ENCODE results near the gene LSM12. TPM values are rescaled to one million over a fixed set of nuclear protein-coding genes. Genes with fewer than 3 reads are reported as not detected.

Gene LSM12
- total RNA-seq, 1 donor from 2014 or later: 57.3 TPM

DNA sequence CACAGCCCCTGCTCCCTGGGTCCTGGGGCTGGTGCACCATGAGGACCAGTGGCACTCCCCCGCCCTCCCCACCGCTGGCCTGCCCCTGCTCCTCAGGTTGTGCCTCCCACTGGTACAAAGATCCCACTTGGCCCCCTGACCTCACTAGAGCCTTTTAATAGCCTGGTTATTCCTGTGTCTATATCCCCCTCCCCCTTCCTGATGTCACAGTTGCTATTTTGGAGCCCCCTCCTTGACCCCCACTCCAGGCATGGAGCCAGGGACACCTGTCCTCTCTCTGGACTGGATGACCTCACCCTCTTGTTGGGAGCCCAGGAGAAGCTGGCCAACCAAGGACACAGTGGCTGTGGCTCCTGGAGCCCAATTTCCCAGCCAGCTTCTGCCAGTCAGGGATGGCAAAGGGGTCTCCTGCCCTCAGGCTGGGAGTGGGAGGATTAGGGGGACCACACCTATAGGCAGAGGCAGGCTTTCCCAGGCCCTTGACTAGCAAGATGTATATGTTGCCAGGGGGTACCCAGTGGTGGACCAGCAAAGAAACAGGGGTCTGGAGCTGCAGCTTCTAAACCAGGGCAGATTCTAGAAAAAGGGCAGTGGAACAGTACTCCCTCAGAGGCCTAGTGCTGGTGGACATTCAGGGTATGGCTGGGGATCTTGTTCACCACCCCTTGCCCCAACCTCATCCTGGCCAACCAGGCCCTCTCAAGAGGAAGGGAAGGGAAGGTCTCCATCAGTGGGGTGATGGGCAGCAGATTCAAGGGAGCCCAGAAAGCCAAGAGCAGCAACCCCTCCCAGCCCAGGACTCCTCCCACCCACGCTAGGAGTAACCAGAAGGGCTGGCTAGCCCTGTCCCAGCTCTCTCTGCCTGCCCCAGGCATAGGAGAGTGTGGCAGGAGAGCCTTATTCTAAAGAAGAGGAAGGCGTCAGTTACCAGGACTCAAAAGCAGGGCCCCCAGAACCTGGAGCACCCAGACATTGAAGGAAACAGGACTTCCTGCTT is 46.1 kb upstream of the LSM12 start:
- Mint-ChIP-seq H3K36me3 (ENCODE audit: low read depth) (peaks cover 36% of the 10 kb centered on the region), H3K4me3 (no peak overlapping the region), H3K27me3 (no peaks in the 10 kb centered on the region), H3K9me3 (no peaks in the 10 kb centered on the region), H3K4me1 (peaks cover 48% of the 10 kb centered on the region), H3K27ac (no peak overlapping the region)
- CTCF ChIA-PET: no interaction called here
- ATAC-seq (ENCODE audit: low read depth) (no peak), DNase-seq (no peak)
- TF ChIP-seq, protein P1, sequence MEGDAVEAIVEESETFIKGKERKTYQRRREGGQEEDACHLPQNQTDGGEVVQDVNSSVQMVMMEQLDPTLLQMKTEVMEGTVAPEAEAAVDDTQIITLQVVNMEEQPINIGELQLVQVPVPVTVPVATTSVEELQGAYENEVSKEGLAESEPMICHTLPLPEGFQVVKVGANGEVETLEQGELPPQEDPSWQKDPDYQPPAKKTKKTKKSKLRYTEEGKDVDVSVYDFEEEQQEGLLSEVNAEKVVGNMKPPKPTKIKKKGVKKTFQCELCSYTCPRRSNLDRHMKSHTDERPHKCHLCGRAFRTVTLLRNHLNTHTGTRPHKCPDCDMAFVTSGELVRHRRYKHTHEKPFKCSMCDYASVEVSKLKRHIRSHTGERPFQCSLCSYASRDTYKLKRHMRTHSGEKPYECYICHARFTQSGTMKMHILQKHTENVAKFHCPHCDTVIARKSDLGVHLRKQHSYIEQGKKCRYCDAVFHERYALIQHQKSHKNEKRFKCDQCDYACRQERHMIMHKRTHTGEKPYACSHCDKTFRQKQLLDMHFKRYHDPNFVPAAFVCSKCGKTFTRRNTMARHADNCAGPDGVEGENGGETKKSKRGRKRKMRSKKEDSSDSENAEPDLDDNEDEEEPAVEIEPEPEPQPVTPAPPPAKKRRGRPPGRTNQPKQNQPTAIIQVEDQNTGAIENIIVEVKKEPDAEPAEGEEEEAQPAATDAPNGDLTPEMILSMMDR (IDR thresholded peaks at IDR 0.05): no peak
- intact Hi-C loops (cut with micrococcal nuclease): no loop called here
- POLR2A ChIA-PET: interaction anchor here (0.6 to 2.5 kb wide), 3 partner anchors 11 to 74 kb away, joined by 6 to 18 read pairs (median 8); partner anchors contain the start of genes HDAC5 and TMUB2

DNA sequence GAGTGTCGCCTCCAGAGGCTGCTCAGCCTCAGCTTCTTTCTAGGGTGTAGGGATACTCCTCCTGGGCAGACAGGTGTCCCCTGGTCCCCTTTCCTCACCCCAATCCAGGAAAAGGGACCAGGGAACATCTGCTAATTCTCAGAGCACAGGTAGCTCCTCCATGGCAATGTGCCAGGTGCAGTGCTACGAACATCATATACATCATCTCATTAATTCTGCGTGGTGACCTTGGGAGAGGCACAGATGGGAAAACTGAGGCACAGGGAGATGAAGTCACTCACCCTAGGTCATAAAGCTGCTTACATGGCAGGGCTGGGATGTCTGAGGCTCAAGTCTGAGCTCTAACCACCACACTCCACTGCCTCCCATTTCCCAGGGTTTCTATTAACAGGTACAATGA is 45.3 kb upstream of the LSM12 start:
- DNase-seq: no peak
- CTCF ChIA-PET: no interaction called here
- intact Hi-C loops (cut with micrococcal nuclease): no loop called here
- POLR2A ChIA-PET: interaction anchor here (0.5 to 2.5 kb wide), 6 partner anchors 12 to 236 kb away, joined by 4 to 18 read pairs (median 6); partner anchors contain the start of genes G6PC3, HDAC5 and TMUB2
- Mint-ChIP-seq H3K4me3 (peak overlapping the region; percentile 36), H3K9me3 (no peaks in the 10 kb centered on the region), H3K27me3 (no peaks in the 10 kb centered on the region), H3K36me3 (ENCODE audit: low read depth) (peaks cover 31% of the 10 kb centered on the region), H3K4me1 (peaks cover 46% of the 10 kb centered on the region), H3K27ac (no peak overlapping the region)
- TF ChIP-seq, protein P1 (IDR thresholded peaks at IDR 0.05): no peak
- no peak for ATAC-seq (ENCODE audit: low read depth)

DNA sequence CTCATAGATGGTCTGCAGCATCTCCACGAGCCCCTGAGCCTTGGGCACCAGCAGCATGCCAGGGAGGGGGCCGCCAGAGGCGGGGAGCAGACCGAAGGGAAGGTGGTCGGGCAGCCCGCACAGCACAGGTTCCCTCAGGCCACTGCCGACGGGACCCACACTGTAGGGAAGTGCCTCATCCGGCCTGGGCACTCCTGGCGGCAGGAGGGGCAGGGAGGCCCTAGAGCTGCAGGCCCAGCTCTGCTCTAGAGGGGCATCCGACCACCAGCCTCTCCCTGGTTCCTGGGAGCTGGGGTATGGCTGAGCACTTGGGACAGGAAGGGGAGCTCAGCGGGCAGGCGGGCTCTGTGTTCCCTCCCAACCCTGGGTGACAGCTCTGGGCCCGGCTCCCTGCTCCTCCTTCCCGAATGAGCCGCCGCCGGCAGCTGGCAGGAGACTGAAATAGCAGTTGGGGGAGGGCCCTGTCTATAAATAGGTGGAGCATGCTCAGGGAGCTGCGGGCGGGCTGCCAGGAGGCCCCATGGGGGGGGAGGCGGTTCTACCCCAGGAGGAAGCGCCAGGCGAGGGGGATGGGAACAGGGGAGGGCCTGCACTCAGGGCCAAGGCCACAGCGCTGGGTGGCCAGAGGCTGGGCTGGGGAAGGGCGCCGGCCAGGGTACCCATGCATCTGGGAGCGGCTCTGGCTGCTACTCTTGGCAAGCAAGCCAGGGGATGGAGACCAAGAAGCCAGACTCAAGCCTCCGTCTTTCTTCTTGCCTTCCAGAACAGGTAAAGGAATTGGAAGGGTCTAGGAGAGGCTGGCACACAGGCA is 44.6 kb upstream of the LSM12 start:
- no peaks in the 10 kb centered on the region for H3K27me3 Mint-ChIP-seq

DNA sequence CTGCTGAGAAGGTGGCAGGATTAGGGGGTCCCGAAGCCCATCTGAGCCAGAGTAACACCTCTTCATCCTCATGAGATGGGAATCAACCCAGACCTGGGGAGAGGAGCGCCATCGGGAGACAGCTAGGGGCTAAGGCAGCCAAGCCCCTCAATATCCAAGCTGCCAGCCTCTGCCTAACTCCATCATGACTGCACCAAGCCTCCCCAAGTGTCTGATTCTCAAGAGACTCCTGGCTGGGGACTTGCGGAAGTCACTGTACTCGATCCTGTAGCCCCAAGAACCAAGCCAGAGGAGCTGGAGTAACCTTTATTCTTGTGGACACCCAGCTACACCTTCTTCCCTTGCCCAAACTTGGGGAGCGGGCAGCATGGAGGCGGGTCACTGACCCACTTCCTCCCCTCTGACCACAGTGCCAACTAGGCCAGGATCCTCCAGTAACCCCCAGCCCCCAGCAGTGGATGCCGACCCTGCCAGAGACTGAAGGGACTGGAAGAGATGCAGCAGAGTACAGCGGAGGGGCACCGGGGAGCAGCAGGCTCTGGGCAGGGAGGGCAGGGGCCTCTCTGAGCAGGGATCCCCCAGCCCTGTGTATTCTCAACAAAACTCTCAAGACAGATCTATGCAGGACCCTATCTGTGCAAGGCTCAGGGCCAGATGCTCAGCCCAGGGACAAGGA is 43.7 kb upstream of the LSM12 start:
- intact Hi-C loops (cut with micrococcal nuclease): no loop called here
- peaks cover 18% of the 10 kb centered on the region for H3K36me3 Mint-ChIP-seq (ENCODE audit: low read depth)
- no peak overlapping the region for H3K27ac Mint-ChIP-seq
- TF ChIP-seq, protein P1 (IDR thresholded peaks at IDR 0.05): no peak
- no peaks in the 10 kb centered on the region for H3K9me3 Mint-ChIP-seq
- CTCF ChIA-PET: no interaction called here
- no peak for ATAC-seq (ENCODE audit: low read depth)
- DNase-seq: no peak
- POLR2A ChIA-PET: interaction anchor here (0.5 to 2.5 kb wide), 4 partner anchors 13 to 220 kb away, joined by 3 to 18 read pairs (median 6); partner anchors contain the start of genes G6PC3, HDAC5 and TMUB2
- no peaks in the 10 kb centered on the region for H3K27me3 Mint-ChIP-seq
- no peak overlapping the region for H3K4me3 Mint-ChIP-seq
- peaks cover 40% of the 10 kb centered on the region for H3K4me1 Mint-ChIP-seq

More for the DNA sequence above, 44.6 kb upstream of the LSM12 start:
- Mint-ChIP-seq H3K27ac (no peak overlapping the region), H3K9me3 (no peaks in the 10 kb centered on the region), H3K36me3 (ENCODE audit: low read depth) (peaks cover 24% of the 10 kb centered on the region), H3K4me1 (peaks cover 40% of the 10 kb centered on the region), H3K4me3 (peak overlapping the region; percentile 44)
- intact Hi-C loops (cut with micrococcal nuclease): no loop called here
- ATAC-seq (ENCODE audit: low read depth): peak; percentile 85
- TF ChIP-seq, protein P1 (IDR thresholded peaks at IDR 0.05): no peak
- CTCF ChIA-PET: no interaction called here
- peak; percentile 55 for DNase-seq
- POLR2A ChIA-PET: interaction anchor here (0.5 to 2.5 kb wide), 6 partner anchors 12 to 237 kb away, joined by 3 to 18 read pairs (median 6); partner anchors contain the start of genes G6PC3, HDAC5 and TMUB2
